Left ventricle myocardium inferior (tissue), 1 donor: Measurements from ENCODE around the gene SPINK4. TPM values are rescaled to one million over a fixed set of nuclear protein-coding genes. Genes with fewer than 3 reads are reported as not detected.

Source experiments
- DNase-seq: peaks from one replicate; pipeline ENCODE4 v3.0.0-alpha.2; 2020
- H3K27ac ChIP-seq: fragments of 200-600 bp; replicated peaks from 2 replicates; pipeline ENCODE4 v1.8.0; 2021
- H3K27me3 ChIP-seq: fragments of 200-600 bp; 2 replicates; pipeline ENCODE4 v1.8.0; 2021; ENCODE audit warnings: low read depth
- H3K36me3 ChIP-seq: fragments of 200-600 bp; 2 replicates; pipeline ENCODE4 v1.8.0; 2021
- H3K4me1 ChIP-seq: fragments of 200-600 bp; 2 replicates; pipeline ENCODE4 v1.8.0; 2021
- H3K4me3 ChIP-seq: fragments of 200-600 bp; 2 replicates; pipeline ENCODE4 v1.8.0; 2021; ENCODE audit warnings: mild to moderate bottlenecking, moderate library complexity
- H3K9me3 ChIP-seq: fragments of 200-600 bp; replicated peaks from 2 replicates; pipeline ENCODE4 v1.8.0; 2021
- CTCF ChIP-seq: fragments of 200-600 bp; IDR thresholded peaks from 2 replicates; pipeline ENCODE4 v1.8.0; 2021; ENCODE audit warnings: antibody characterized with exemption, mild to moderate bottlenecking, borderline replicate concordance
- intact Hi-C: fragments of 100-400 bp; cut with micrococcal nuclease; formaldehyde crosslinking; loops from one replicate; pipeline ENCODE4 v1.11.0; 2022
- total RNA-seq: library from RNA; stranded (reverse); fragmentation: NEBNext Ultra II Directional; extraction: Animal tissue kit (Norgen Biotek cat#: 25700); gene quantifications from one replicate; pipeline ENCODE4 v1.2.1, GENCODE V29; 2021
- donor health status: DM: no; HTN: yes; CAD: no; lungs with severe emphysema.

Gene SPINK4
- total RNA-seq, 1 donor from 2014 or later = not detected

- DNase-seq = no peak
- no peak for TF ChIP-seq CTCF
Measured at GRCh38 chr9:33236571-33236970, 3.4 kb upstream of the SPINK4 start.

GRCh38 chr9:33241298-33241697 lies 1.3 kb downstream of the SPINK4 start:
- Histone ChIP-seq H3K27ac (no peak overlapping the region), H3K4me1 (peaks cover 14% of the 10 kb centered on the region), H3K9me3 (no peaks in the 10 kb centered on the region), H3K36me3 (no peaks in the 10 kb centered on the region), H3K4me3 (no peak overlapping the region), H3K27me3 (no peaks in the 10 kb centered on the region)
- DNase-seq = no peak
- TF ChIP-seq CTCF = no peak
- intact Hi-C loops = no loop called here

More at GRCh38 chr9:33236571-33236970, 3.4 kb upstream of the SPINK4 start:
- Histone ChIP-seq H3K27me3 (peaks cover 4% of the 10 kb centered on the region), H3K9me3 (no peaks in the 10 kb centered on the region), H3K36me3 (no peaks in the 10 kb centered on the region), H3K4me1 (peaks cover 14% of the 10 kb centered on the region), H3K4me3 (no peak overlapping the region), H3K27ac (no peak overlapping the region)
- intact Hi-C loops = no loop called here

GRCh38 chr9:33242609-33243134 lies 2.7 kb downstream of the SPINK4 start:
- TF ChIP-seq CTCF = no peak
- no peak for DNase-seq
- H3K36me3 ChIP-seq = no peaks in the 10 kb centered on the region

GRCh38 chr9:33244137-33244784 lies 4.3 kb downstream of the SPINK4 start:
- no peak overlapping the region for H3K27ac ChIP-seq

More at GRCh38 chr9:33242609-33243134, 2.7 kb downstream of the SPINK4 start:
- H3K9me3 ChIP-seq = no peaks in the 10 kb centered on the region
- no peak overlapping the region for H3K27ac ChIP-seq
- H3K4me1 ChIP-seq = peaks cover 14% of the 10 kb centered on the region
- intact Hi-C loops = no loop called here
- no peak overlapping the region for H3K4me3 ChIP-seq
- H3K27me3 ChIP-seq = no peaks in the 10 kb centered on the region

GRCh38 chr9:33245341-33245740 lies 5.4 kb downstream of the SPINK4 start:
- H3K9me3 ChIP-seq = no peaks in the 10 kb centered on the region
- no peak for DNase-seq
- no peaks in the 10 kb centered on the region for H3K27me3 ChIP-seq
- peaks cover 17% of the 10 kb centered on the region for H3K36me3 ChIP-seq
- H3K27ac ChIP-seq = no peak overlapping the region
- no peak for TF ChIP-seq CTCF
- H3K4me3 ChIP-seq = no peak overlapping the region
- intact Hi-C loops = no loop called here
- peaks cover 2% of the 10 kb centered on the region for H3K4me1 ChIP-seq

More at GRCh38 chr9:33244137-33244784, 4.3 kb downstream of the SPINK4 start:
- Histone ChIP-seq H3K9me3 (no peaks in the 10 kb centered on the region), H3K36me3 (peaks cover 10% of the 10 kb centered on the region), H3K4me3 (no peak overlapping the region), H3K4me1 (peaks cover 13% of the 10 kb centered on the region), H3K27me3 (no peaks in the 10 kb centered on the region)
- DNase-seq = no peak
- no peak for TF ChIP-seq CTCF
- intact Hi-C loops = no loop called here
